ENCODE data around the gene NTSR1.

GRCh38 chr20:62716941-62717310, 8.3 kb downstream of the NTSR1 start:
- TF ChIP-seq, protein P1, sequence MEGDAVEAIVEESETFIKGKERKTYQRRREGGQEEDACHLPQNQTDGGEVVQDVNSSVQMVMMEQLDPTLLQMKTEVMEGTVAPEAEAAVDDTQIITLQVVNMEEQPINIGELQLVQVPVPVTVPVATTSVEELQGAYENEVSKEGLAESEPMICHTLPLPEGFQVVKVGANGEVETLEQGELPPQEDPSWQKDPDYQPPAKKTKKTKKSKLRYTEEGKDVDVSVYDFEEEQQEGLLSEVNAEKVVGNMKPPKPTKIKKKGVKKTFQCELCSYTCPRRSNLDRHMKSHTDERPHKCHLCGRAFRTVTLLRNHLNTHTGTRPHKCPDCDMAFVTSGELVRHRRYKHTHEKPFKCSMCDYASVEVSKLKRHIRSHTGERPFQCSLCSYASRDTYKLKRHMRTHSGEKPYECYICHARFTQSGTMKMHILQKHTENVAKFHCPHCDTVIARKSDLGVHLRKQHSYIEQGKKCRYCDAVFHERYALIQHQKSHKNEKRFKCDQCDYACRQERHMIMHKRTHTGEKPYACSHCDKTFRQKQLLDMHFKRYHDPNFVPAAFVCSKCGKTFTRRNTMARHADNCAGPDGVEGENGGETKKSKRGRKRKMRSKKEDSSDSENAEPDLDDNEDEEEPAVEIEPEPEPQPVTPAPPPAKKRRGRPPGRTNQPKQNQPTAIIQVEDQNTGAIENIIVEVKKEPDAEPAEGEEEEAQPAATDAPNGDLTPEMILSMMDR (IDR thresholded peaks at IDR 0.05) = no peak
- TF ChIP-seq POLR2A (IDR thresholded peaks at IDR 0.05) = no peak
